ENCODE data around the gene VIL1.

VIL1 gene

GRCh38 chr2:218476676-218477075, 57.8 kb downstream of the VIL1 start:
- H3K27ac ChIP-seq (ENCODE audit: extremely low read depth, low read depth, low read length), result no peak overlapping the region
- TF ChIP-seq ZNF266 (tag by site-specific recombination; IDR thresholded peaks at IDR 0.05; ENCODE audit: low read depth) (no peak), ZSCAN30 (tag by site-specific recombination; IDR thresholded peaks at IDR 0.05) (no peak), WT1 (tag by site-specific recombination; IDR thresholded peaks at IDR 0.05) (no peak), ZNF830 (tag by site-specific recombination; IDR thresholded peaks at IDR 0.05; ENCODE audit: low read depth) (no peak), KLF7 (tag by site-specific recombination; IDR thresholded peaks at IDR 0.05; ENCODE audit: borderline replicate concordance) (no peak), ZNF184 (tag by site-specific recombination; IDR thresholded peaks at IDR 0.05) (no peak), HOXD13 (CRISPR knock-in tag; IDR thresholded peaks at IDR 0.05; ENCODE audit: borderline replicate concordance) (no peak), ZNF785 (tag by site-specific recombination; IDR thresholded peaks at IDR 0.05) (no peak)
- ChIA-PET CTCF (interaction anchor here (1.7 kb wide), 1 partner anchor 10 kb away, joined by 10 read pairs; no protein-coding TSS in a partner anchor), POLR2A (no interaction called here)
- H3K36me3 ChIP-seq (ENCODE audit: control insufficient read depth in 2 of 2, insufficient read depth in 1 of 2, low read length in 2 of 2), result peaks cover 43 to 71% of the 10 kb centered on the region in 2 experiments
- H3K4me1 ChIP-seq (ENCODE audit: control insufficient read depth, insufficient read depth, low read length), result no peaks in the 10 kb centered on the region
- H3K4me3 ChIP-seq (ENCODE audit: low read depth, low read length), result no peak overlapping the region
- H3K9me3 ChIP-seq (ENCODE audit: control insufficient read depth, insufficient read depth, low read depth, low read length), result no peaks in the 10 kb centered on the region

- peaks cover 43 to 71% of the 10 kb centered on the region in 2 experiments for H3K36me3 ChIP-seq (ENCODE audit: control insufficient read depth in 2 of 2, insufficient read depth in 1 of 2, low read length in 2 of 2)
- CTCF ChIA-PET, result interaction anchor here (0.5 to 1.7 kb wide), 3 partner anchors 11 to 686 kb away, joined by 3 to 10 read pairs (median 4); no protein-coding TSS in a partner anchor
These were observed 58.3 kb downstream of the VIL1 start for GRCh38 chr2:218477247-218477646.

GRCh38 chr2:218478544-218478943, 59.6 kb downstream of the VIL1 start:
- ChIA-PET CTCF (no interaction called here), POLR2A (no interaction called here)
- Histone ChIP-seq H3K27ac (ENCODE audit: extremely low read depth, low read depth, low read length) (no peak overlapping the region), H3K4me3 (ENCODE audit: low read depth, low read length) (no peak overlapping the region), H3K4me1 (ENCODE audit: control insufficient read depth, insufficient read depth, low read length) (no peaks in the 10 kb centered on the region), H3K9me3 (ENCODE audit: control insufficient read depth, insufficient read depth, low read depth, low read length) (no peaks in the 10 kb centered on the region), H3K36me3 (ENCODE audit: control insufficient read depth in 2 of 2, insufficient read depth in 1 of 2, low read length in 2 of 2) (peaks cover 36 to 70% of the 10 kb centered on the region in 2 experiments)
- no peak for TF ChIP-seq ZNF121 (tag by site-specific recombination; IDR thresholded peaks at IDR 0.05)
- no peak for TF ChIP-seq ZNF449 (tag by site-specific recombination; IDR thresholded peaks at IDR 0.05)
- no peak for TF ChIP-seq ZNF394 (tag by site-specific recombination; IDR thresholded peaks at IDR 0.05; ENCODE audit: borderline replicate concordance)
- no peak for TF ChIP-seq ZBTB26 (tag by site-specific recombination; optimal IDR thresholded peaks at IDR 0.05)
- no peak for TF ChIP-seq ZNF292 (tag by site-specific recombination; IDR thresholded peaks at IDR 0.05; ENCODE audit: borderline replicate concordance, low read depth)
- TF ChIP-seq ZNF623 (tag by site-specific recombination; IDR thresholded peaks at IDR 0.05), result no peak
- no peak for TF ChIP-seq SALL2 (tag by site-specific recombination; IDR thresholded peaks at IDR 0.05; ENCODE audit: borderline replicate concordance)
- no peak for TF ChIP-seq ZNF792 (tag by site-specific recombination; IDR thresholded peaks at IDR 0.05)
- no peak for TF ChIP-seq ZNF670 (tag by site-specific recombination; IDR thresholded peaks at IDR 0.05; ENCODE audit: low read depth)
- no peak for TF ChIP-seq KLF10 (tag by site-specific recombination; IDR thresholded peaks at IDR 0.05)
- no peak for TF ChIP-seq ZNF660 (tag by site-specific recombination; IDR thresholded peaks at IDR 0.05)
- TF ChIP-seq ZNF747 (tag by site-specific recombination; IDR thresholded peaks at IDR 0.05), result no peak
- TF ChIP-seq ZNF548 (tag by site-specific recombination; IDR thresholded peaks at IDR 0.05), result no peak
- no peak for TF ChIP-seq ZNF596 (tag by site-specific recombination; IDR thresholded peaks at IDR 0.05)
- TF ChIP-seq ZNF362 (tag by site-specific recombination; IDR thresholded peaks at IDR 0.05), result no peak

More at GRCh38 chr2:218477247-218477646, 58.3 kb downstream of the VIL1 start:
- no peaks in the 10 kb centered on the region for H3K4me1 ChIP-seq (ENCODE audit: control insufficient read depth, insufficient read depth, low read length)
- TF ChIP-seq YY1 (tag by site-specific recombination; IDR thresholded peaks at IDR 0.05) (no peak), ZNF354C (tag by site-specific recombination; IDR thresholded peaks at IDR 0.05; ENCODE audit: borderline replicate concordance, low read depth) (no peak), ZNF626 (tag by site-specific recombination; IDR thresholded peaks at IDR 0.05) (no peak), ZBTB20 (tag by site-specific recombination; IDR thresholded peaks at IDR 0.05) (no peak), ZNF600 (tag by site-specific recombination; IDR thresholded peaks at IDR 0.05) (no peak), ZEB2 (tag by site-specific recombination; IDR thresholded peaks at IDR 0.05) (no peak), ZNF639 (tag by site-specific recombination; IDR thresholded peaks at IDR 0.05) (no peak), ZNF138 (tag by site-specific recombination; IDR thresholded peaks at IDR 0.05; ENCODE audit: borderline replicate concordance) (no peak)
- POLR2A ChIA-PET, result no interaction called here
- no peak overlapping the region for H3K27ac ChIP-seq (ENCODE audit: extremely low read depth, low read depth, low read length)
- no peaks in the 10 kb centered on the region for H3K9me3 ChIP-seq (ENCODE audit: control insufficient read depth, insufficient read depth, low read depth, low read length)
- no peak overlapping the region for H3K4me3 ChIP-seq (ENCODE audit: low read depth, low read length)
